Endothelial cell of umbilical vein (primary cell): Measurements from ENCODE around the gene MRPL44. TPM values are rescaled to one million over a fixed set of nuclear protein-coding genes. Genes with fewer than 3 reads are reported as not detected.

Source experiments
- BruUV-seq: library from RNA; stranded (reverse); fragments of 400-500 nt; replicated peaks from 2 replicates; lab custom pipeline; 2021; lab: Mats Ljungman, UMichigan
- CTCF ChIA-PET: fragments of 300-600, 350-600 bp; sonication (Branson Sonifier 250); formaldehyde crosslinking; loops from one replicate; lab custom pipeline; 2021; ENCODE audit warnings: antibody characterized with exemption, inconsistent platforms; lab: Charles Lee
- POLR2A ChIA-PET: fragments of 300-600, 350-600 bp; sonication (Branson Sonifier 250); formaldehyde crosslinking; loops from one replicate; lab custom pipeline; 2021; ENCODE audit warnings: antibody characterized with exemption, inconsistent platforms; lab: Charles Lee
- DNase-seq: peaks from one replicate; pipeline ENCODE4 v3.0.0-alpha.2; 2011; ENCODE audit warnings: low read depth, low spot score
- FAIRE-seq: peaks from 2 replicates; lab custom pipeline; 2011; peaks lifted over from hg19 to GRCh38; lab: Jason Lieb, UNC
- H2AFZ ChIP-seq: 2 replicates; pipeline ENCODE4 v1.6.0; 2012; ENCODE audit warnings: low read depth, low read length, control low read depth, inconsistent platforms
- H3K27ac ChIP-seq: 2 replicates; pipeline ENCODE4 v1.5.1; 2011; ENCODE audit warnings: low read depth, mild to moderate bottlenecking, control low read depth, low read length, moderate library complexity; ENCODE audit not compliant: insufficient read depth
- H3K27me3 ChIP-seq, 2 experiments: 2 replicates each; pipeline versions ENCODE4 v1.6.0 to v1.6.1; 2011; ENCODE audit warnings: low read length in 2 of 2, mixed read lengths in 1 of 2; ENCODE audit not compliant: control insufficient read depth in 2 of 2, insufficient read depth in 2 of 2
- H3K36me3 ChIP-seq, 2 experiments: 2 replicates in 1 of 2; 3 replicates in 1 of 2; pipeline ENCODE4 v1.5.1; 2011; ENCODE audit warnings: low read length in 2 of 2, mild to moderate bottlenecking in 1 of 2, moderate library complexity in 1 of 2; ENCODE audit not compliant: control insufficient read depth in 2 of 2, insufficient read depth in 2 of 2; ENCODE audit errors: extremely low read depth in 1 of 2
- H3K4me1 ChIP-seq: 3 replicates; pipeline ENCODE4 v1.5.1; 2011; ENCODE audit warnings: mild to moderate bottlenecking, low read length; ENCODE audit not compliant: control insufficient read depth, insufficient read depth; ENCODE audit errors: extremely low read depth
- H3K4me2 ChIP-seq: 2 replicates; pipeline ENCODE4 v1.6.1; 2011; ENCODE audit warnings: low read length, control low read depth, mixed read lengths; ENCODE audit not compliant: insufficient read depth
- H3K4me3 ChIP-seq, 3 experiments: fragments of 200-600 bp in 1 of 3; sonication (generic), shearing (Covaris generic) in 1 of 3; replicated peaks in 1 of 3; 2 replicates each; pipeline ENCODE4 v1.5.1; 2011 to 2016; ENCODE audit warnings: control low read depth in 3 of 3, low read length in 3 of 3, mild to moderate bottlenecking in 2 of 3, inconsistent platforms in 1 of 3, low read depth in 1 of 3, moderate library complexity in 1 of 3; ENCODE audit not compliant: insufficient read depth in 1 of 3
- H3K79me2 ChIP-seq: 2 replicates; pipeline ENCODE4 v1.6.0; 2012; ENCODE audit warnings: low read length, inconsistent platforms; ENCODE audit not compliant: control insufficient read depth, insufficient read depth
- H3K9ac ChIP-seq: replicated peaks from 2 replicates; pipeline ENCODE3; 2011; ENCODE audit warnings: low read length, control low read depth; ENCODE audit not compliant: insufficient read depth; ENCODE audit errors: extremely low read depth
- H3K9me1 ChIP-seq: replicated peaks from 3 replicates; pipeline ENCODE4 v1.6.0; 2011; ENCODE audit warnings: mild to moderate bottlenecking, low read length; ENCODE audit not compliant: control insufficient read depth, insufficient read depth; ENCODE audit errors: extremely low read depth
- H3K9me3 ChIP-seq: replicated peaks from 2 replicates; pipeline ENCODE4 v1.5.1; 2012; ENCODE audit warnings: low read length, inconsistent platforms; ENCODE audit not compliant: control insufficient read depth, insufficient read depth
- H4K20me1 ChIP-seq: replicated peaks from 2 replicates; pipeline ENCODE3; 2011; ENCODE audit warnings: mild to moderate bottlenecking, low read length; ENCODE audit not compliant: control insufficient read depth, insufficient read depth; ENCODE audit errors: extremely low read depth
- EZH2 ChIP-seq: IDR thresholded peaks from 2 replicates; pipeline ENCODE4 v1.6.1; 2012; ENCODE audit warnings: borderline replicate concordance, low read depth, mild to moderate bottlenecking, moderate library complexity, low read length, inconsistent platforms; ENCODE audit not compliant: severe bottlenecking
- FOS ChIP-seq: IDR thresholded peaks from 2 replicates; pipeline ENCODE4 v1.6.1; 2011; ENCODE audit warnings: mild to moderate bottlenecking, low read length, moderate library complexity, borderline replicate concordance; ENCODE audit not compliant: insufficient read depth
- GATA2 ChIP-seq: IDR thresholded peaks from 2 replicates; pipeline ENCODE4 v1.7.0; 2011; ENCODE audit warnings: low read depth, mild to moderate bottlenecking, moderate library complexity, mixed read lengths, low read length; ENCODE audit not compliant: insufficient read length, insufficient read depth
- JUN ChIP-seq: IDR thresholded peaks from 2 replicates; pipeline ENCODE4 v1.6.1; 2011; ENCODE audit warnings: borderline replicate concordance, low read depth; ENCODE audit not compliant: insufficient read length, insufficient read depth
- MYC ChIP-seq: IDR thresholded peaks from one replicate; pipeline ENCODE4 v1.6.1; 2011; ENCODE audit warnings: mild to moderate bottlenecking, low read depth, low read length
- POLR2A ChIP-seq: IDR thresholded peaks from 2 replicates; pipeline ENCODE4 v1.6.1; 2012; ENCODE audit warnings: low read depth, mild to moderate bottlenecking, control low read depth, low read length
- POLR2AphosphoS5 ChIP-seq: IDR thresholded peaks from 2 replicates; pipeline ENCODE4 v1.6.1; 2012; ENCODE audit warnings: low read depth, mild to moderate bottlenecking, control low read depth, low read length, moderate library complexity; ENCODE audit not compliant: insufficient read depth
- dilution Hi-C: fragments of 300-500 bp; cut with MboI; formaldehyde crosslinking; loops from one replicate; pipeline ENCODE4 v1.15.0; 2019; ENCODE audit warnings: low sequenced_read_pairs; ENCODE audit not compliant: extremely low pct_ligation_motif_present
- intact Hi-C: fragments of 100-400 bp; cut with micrococcal nuclease; formaldehyde crosslinking; loops from one replicate; pipeline ENCODE4 v1.10.0; 2022
- polyA plus RNA-seq, 4 experiments: library from polyadenylated mRNA; depleted of rRNA in 3 of 4; stranded (reverse) in 3 of 4; unstranded in 1 of 4; fragments of >200 nt; gene quantifications; 2 replicates each; pipeline versions ENCODE4 v1.2.1 to v1.2.3, GENCODE V29; 2011 to 2012; ENCODE audit warnings: missing spikeins in 1 of 4
- total RNA-seq: library from RNA; stranded (reverse); gene quantifications from 2 replicates; pipeline ENCODE4 v1.2.3, GENCODE V29; 2021
- TF ChIP-seq, protein P1 (sequence below): IDR thresholded peaks from 2 replicates; pipeline ENCODE4 v1.6.1; 2011; ENCODE audit not compliant: insufficient read depth, insufficient read length
- TF ChIP-seq, protein P2 (sequence below), 2 donors: IDR thresholded peaks; 1 replicate in 1 of 2; 2 replicates in 1 of 2; pipeline ENCODE4 v1.5.1; 2011; ENCODE audit warnings: low read length in 2 of 2, mild to moderate bottlenecking in 2 of 2, moderate library complexity in 2 of 2, control low read depth in 1 of 2, inconsistent platforms in 1 of 2, low read depth in 1 of 2; ENCODE audit not compliant: insufficient read depth in 1 of 2; ENCODE audit errors: extremely low read depth in 1 of 2

Gene MRPL44
- total and polyA plus RNA-seq, 2 donors (not counting 3 experiments of a cell fraction or from before 2014, with no cell fraction given) = 19.2 to 27.7 TPM

DNA sequence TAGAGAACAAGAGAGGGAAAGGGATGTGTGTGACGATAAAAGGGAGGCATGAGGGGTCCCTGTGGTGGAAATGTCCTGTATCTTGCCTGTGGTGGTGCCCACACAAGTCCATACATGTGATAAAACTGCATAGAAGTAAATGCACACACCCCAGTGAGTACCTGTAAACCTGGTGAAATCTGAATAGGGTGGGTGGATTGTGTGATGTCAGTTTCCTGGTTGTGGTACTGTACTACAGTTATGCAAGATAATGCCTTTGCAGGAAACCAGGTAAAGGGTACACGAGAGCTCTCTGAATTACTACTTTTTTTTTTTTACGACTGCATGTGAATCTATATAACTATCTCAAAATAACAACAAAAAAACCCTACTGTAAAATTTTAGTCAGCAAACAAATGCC, 59.7 kb downstream of the MRPL44 start:
- no peak for DNase-seq
- no peak overlapping the region for H3K4me2 ChIP-seq
- H3K79me2 ChIP-seq = no peaks in the 10 kb centered on the region
- H3K9me3 ChIP-seq = no peaks in the 10 kb centered on the region
- intact Hi-C loops (no loop called here), dilution Hi-C loops (loop anchor here (25.0 kb wide), 1 partner anchor 270 kb away; no protein-coding TSS in a partner anchor)
- no peak for FAIRE-seq
- no peaks in the 10 kb centered on the region for H3K27me3 ChIP-seq
- no peaks in the 10 kb centered on the region for H4K20me1 ChIP-seq
- no TSS peak for BruUV-seq
- no peak overlapping the region for H3K9ac ChIP-seq
- H3K4me3 ChIP-seq = no peak overlapping the region
- H2AFZ ChIP-seq = no peak overlapping the region
- POLR2A ChIA-PET = no interaction called here
- H3K4me1 ChIP-seq = no peaks in the 10 kb centered on the region
- CTCF ChIA-PET = interaction anchor here (0.8 to 2.0 kb wide), 4 partner anchors 11 to 268 kb away, joined by 3 to 9 read pairs (median 4); no protein-coding TSS in a partner anchor
- H3K27ac ChIP-seq = no peak overlapping the region
- H3K9me1 ChIP-seq = no peaks in the 10 kb centered on the region
- no peaks in the 10 kb centered on the region for H3K36me3 ChIP-seq
- TF ChIP-seq POLR2A = no peak
- TF ChIP-seq MYC = no peak
- TF ChIP-seq GATA2 = no peak
- TF ChIP-seq, protein P1, sequence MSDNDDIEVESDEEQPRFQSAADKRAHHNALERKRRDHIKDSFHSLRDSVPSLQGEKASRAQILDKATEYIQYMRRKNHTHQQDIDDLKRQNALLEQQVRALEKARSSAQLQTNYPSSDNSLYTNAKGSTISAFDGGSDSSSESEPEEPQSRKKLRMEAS = no peak
- no peak for TF ChIP-seq FOS
- TF ChIP-seq EZH2 = no peak
- TF ChIP-seq POLR2AphosphoS5 = no peak
- TF ChIP-seq JUN = no peak
- TF ChIP-seq, protein P2, sequence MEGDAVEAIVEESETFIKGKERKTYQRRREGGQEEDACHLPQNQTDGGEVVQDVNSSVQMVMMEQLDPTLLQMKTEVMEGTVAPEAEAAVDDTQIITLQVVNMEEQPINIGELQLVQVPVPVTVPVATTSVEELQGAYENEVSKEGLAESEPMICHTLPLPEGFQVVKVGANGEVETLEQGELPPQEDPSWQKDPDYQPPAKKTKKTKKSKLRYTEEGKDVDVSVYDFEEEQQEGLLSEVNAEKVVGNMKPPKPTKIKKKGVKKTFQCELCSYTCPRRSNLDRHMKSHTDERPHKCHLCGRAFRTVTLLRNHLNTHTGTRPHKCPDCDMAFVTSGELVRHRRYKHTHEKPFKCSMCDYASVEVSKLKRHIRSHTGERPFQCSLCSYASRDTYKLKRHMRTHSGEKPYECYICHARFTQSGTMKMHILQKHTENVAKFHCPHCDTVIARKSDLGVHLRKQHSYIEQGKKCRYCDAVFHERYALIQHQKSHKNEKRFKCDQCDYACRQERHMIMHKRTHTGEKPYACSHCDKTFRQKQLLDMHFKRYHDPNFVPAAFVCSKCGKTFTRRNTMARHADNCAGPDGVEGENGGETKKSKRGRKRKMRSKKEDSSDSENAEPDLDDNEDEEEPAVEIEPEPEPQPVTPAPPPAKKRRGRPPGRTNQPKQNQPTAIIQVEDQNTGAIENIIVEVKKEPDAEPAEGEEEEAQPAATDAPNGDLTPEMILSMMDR (IDR thresholded peaks at IDR 0.05; ENCODE audit: extremely low read depth in 1 of 2, insufficient read depth in 1 of 2, low read depth in 1 of 2, low read length in 2 of 2) = no peak

Other genes with a start within 250 kb of the MRPL44 start
- gene AP1S3, start 119.9 kb upstream of the MRPL44 start, total RNA-seq = 3.2 and 3.8 TPM in 2 replicates
- gene AP1S3, start 119.9 kb upstream of the MRPL44 start, polyA plus RNA-seq = 0.51 and 0.69 TPM in 2 replicates
- 66.0 and 68.7 TPM in 2 replicates for gene WDFY1, start 12.1 kb upstream of the MRPL44 start, total RNA-seq
- gene WDFY1, start 12.1 kb upstream of the MRPL44 start, polyA plus RNA-seq = 48.9 and 54.7 TPM in 2 replicates
- gene SERPINE2, start 81.8 kb downstream of the MRPL44 start, total RNA-seq = 8.8 and 15.5 TPM in 2 replicates
- 2.5 and 4.0 TPM in 2 replicates for gene SERPINE2, start 81.8 kb downstream of the MRPL44 start, polyA plus RNA-seq